ENCODE data around the gene AKAP13.
"Not testable (repeated sequence)": the region's sequence is repeated elsewhere in the genome, so short reads cannot be mapped to it uniquely, and the experiment has no call there.

The AKAP13 gene

GRCh38 chr15:85419161-85419560 is 38.8 kb downstream of the AKAP13 start:
- ATAC-seq (ENCODE audit: low read depth) (no peak), DNase-seq (ENCODE audit: low spot score in 2 of 2) (no peak)
- H3K9me3 Mint-ChIP-seq = no peaks in the 10 kb centered on the region
- peak overlapping the region; percentile 67 for H3K27ac Mint-ChIP-seq
- H3K4me1 Mint-ChIP-seq = peaks cover 58% of the 10 kb centered on the region
- peaks cover 6% of the 10 kb centered on the region for H3K36me3 Mint-ChIP-seq
- no peak overlapping the region for H3K4me3 Mint-ChIP-seq
- H3K27me3 Mint-ChIP-seq = no peaks in the 10 kb centered on the region

DNA sequence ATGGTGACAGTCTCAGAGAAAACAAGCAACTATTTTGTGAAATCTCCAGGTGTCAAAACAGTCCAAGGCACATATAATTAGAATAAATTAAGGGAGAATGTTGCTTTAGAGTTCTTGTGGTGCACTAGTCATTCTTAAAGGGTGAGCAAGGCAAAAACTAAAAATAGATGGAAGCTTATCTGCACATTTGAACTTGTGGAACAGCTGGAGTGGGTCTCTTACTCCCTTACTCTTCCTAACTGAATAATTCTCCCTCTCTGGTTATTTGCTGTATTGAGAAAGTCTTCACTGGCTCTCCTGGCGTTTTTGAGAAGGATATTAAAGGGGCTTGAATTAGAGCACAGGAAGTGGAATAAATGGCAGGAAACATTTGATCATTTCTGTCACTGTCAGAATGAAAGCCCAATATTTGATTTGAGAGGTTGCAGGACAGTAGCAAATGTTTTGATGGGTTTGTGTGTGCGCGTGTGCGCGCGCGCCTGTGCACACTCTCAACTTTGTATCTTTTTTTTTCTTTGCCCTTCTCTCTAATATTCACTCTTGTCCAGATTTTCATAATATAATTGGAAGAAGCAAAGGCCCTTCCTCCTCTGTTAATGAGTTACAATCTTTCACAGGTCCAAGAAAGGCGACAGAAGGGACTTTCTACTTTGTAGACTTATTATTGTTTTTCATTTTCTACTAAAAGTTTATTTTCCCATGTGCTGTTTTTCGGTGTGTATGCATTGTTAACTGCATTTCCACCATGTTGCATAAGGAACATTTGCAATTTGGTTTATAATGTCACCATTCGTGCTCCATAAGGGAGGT is 40.9 kb downstream of the AKAP13 start:
- ATAC-seq (ENCODE audit: low read depth) = no peak
- Mint-ChIP-seq H3K27ac (peak overlapping the region; percentile 7), H3K4me1 (peaks cover 56% of the 10 kb centered on the region), H3K27me3 (no peaks in the 10 kb centered on the region), H3K36me3 (peaks cover 2% of the 10 kb centered on the region), H3K4me3 (no peak overlapping the region), H3K9me3 (no peaks in the 10 kb centered on the region)
- no peak for DNase-seq (ENCODE audit: low spot score in 2 of 2)

DNA sequence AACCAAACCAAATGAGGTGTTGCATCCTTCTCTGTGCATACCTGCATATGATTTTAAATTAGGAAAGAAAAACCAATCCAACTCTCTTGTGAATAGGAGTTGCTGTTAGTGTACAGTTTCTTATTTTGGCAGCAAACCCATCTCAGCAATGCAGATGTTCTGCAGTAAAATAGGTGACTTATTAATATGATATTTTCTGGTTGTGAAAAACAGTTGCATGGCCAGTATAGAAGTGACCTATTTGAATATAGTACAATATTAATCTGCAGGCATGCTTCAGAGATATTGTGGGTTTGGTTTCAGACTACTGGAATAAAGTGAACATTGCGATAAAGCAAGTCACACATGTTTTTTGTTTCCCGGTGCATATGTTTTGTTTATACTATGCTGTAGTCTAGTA is 42.2 kb downstream of the AKAP13 start:
- H3K27ac Mint-ChIP-seq = peak overlapping the region; percentile 21
- H3K4me3 Mint-ChIP-seq = no peak overlapping the region
- H3K4me1 Mint-ChIP-seq = peaks cover 56% of the 10 kb centered on the region
- no peak for DNase-seq (ENCODE audit: low spot score in 2 of 2)
- H3K36me3 Mint-ChIP-seq = peaks cover 2% of the 10 kb centered on the region
- H3K27me3 Mint-ChIP-seq = no peaks in the 10 kb centered on the region
- no peaks in the 10 kb centered on the region for H3K9me3 Mint-ChIP-seq
- ATAC-seq (ENCODE audit: low read depth) = no peak

GRCh38 chr15:85423256-85423655 is 42.9 kb downstream of the AKAP13 start:
- no peak for ATAC-seq (ENCODE audit: low read depth)
- Mint-ChIP-seq H3K4me1 (peaks cover 56% of the 10 kb centered on the region), H3K9me3 (no peaks in the 10 kb centered on the region), H3K27me3 (no peaks in the 10 kb centered on the region), H3K27ac (peak overlapping the region; percentile 21), H3K4me3 (no peak overlapping the region), H3K36me3 (peaks cover 2% of the 10 kb centered on the region)
- DNase-seq (ENCODE audit: low spot score in 2 of 2) = no peak

DNA sequence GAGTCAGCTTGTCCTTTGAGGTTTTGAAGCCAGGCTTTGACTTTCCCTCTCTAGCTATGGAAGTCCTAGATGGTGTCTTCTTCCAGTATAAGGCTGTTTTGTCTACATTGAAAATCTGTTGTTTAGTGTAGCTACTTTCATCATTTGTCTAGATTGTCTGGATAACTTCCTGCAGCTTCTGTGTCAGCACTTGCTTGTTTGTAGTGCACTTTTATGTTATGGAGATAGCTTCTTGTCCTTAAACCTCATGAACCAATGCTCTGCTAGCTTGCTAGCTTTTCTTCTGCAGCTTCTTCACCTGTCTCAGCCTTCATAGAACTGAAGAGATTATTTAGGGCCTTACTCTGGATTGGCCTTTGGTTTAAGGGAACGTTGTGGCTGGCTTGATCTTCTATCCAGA is 43.8 kb downstream of the AKAP13 start:
- Mint-ChIP-seq H3K4me3 (no peak overlapping the region), H3K27me3 (no peaks in the 10 kb centered on the region), H3K9me3 (no peaks in the 10 kb centered on the region), H3K36me3 (peaks cover 2% of the 10 kb centered on the region), H3K27ac (no peak overlapping the region), H3K4me1 (peaks cover 62% of the 10 kb centered on the region)
- ATAC-seq (ENCODE audit: low read depth) (no peak), DNase-seq (ENCODE audit: low spot score in 2 of 2) (no peak)

GRCh38 chr15:85426481-85426880 is 46.1 kb downstream of the AKAP13 start:
- no peaks in the 10 kb centered on the region for H3K27me3 Mint-ChIP-seq
- no peak overlapping the region for H3K4me3 Mint-ChIP-seq
- peaks cover 66% of the 10 kb centered on the region for H3K4me1 Mint-ChIP-seq
- H3K9me3 Mint-ChIP-seq = no peaks in the 10 kb centered on the region
- no peak overlapping the region for H3K27ac Mint-ChIP-seq
- DNase-seq (ENCODE audit: low spot score in 2 of 2) (no peak), ATAC-seq (ENCODE audit: low read depth) (no peak)
- no peaks in the 10 kb centered on the region for H3K36me3 Mint-ChIP-seq

GRCh38 chr15:85427286-85428028 is 47.1 kb downstream of the AKAP13 start:
- ATAC-seq (ENCODE audit: low read depth) (no peak), DNase-seq (ENCODE audit: low spot score in 2 of 2) (no peak)
- no peaks in the 10 kb centered on the region for H3K36me3 Mint-ChIP-seq
- H3K4me3 Mint-ChIP-seq = no peak overlapping the region
- H3K27me3 Mint-ChIP-seq = no peaks in the 10 kb centered on the region
- no peaks in the 10 kb centered on the region for H3K9me3 Mint-ChIP-seq
- no peak overlapping the region for H3K27ac Mint-ChIP-seq
- H3K4me1 Mint-ChIP-seq = peaks cover 62% of the 10 kb centered on the region

DNA sequence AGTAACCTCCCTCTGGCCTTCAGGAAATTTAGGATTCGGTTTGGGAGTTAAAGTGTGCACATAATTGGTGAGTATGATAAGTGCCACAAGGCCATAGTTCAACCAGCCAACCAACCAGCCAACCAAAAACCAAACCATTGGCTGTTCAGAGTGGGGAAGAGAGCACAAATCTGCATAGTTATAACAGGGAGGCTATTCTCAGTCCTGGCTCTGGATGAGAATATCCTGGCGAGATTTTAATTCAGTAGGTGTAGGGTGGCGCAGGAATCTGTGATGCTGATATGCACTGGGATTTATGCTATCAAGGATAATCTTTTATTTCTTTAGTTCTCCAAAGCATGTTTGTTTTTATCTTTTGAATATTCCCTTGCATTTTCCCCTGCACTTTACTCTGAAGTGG is 49.1 kb downstream of the AKAP13 start:
- H3K27me3 Mint-ChIP-seq = no peaks in the 10 kb centered on the region
- DNase-seq (ENCODE audit: low spot score in 2 of 2) (no peak), ATAC-seq (ENCODE audit: low read depth) (no peak)
- no peak overlapping the region for H3K4me3 Mint-ChIP-seq
- peak overlapping the region; percentile 51 for H3K27ac Mint-ChIP-seq
- no peaks in the 10 kb centered on the region for H3K9me3 Mint-ChIP-seq
- peaks cover 51% of the 10 kb centered on the region for H3K4me1 Mint-ChIP-seq
- H3K36me3 Mint-ChIP-seq = no peaks in the 10 kb centered on the region

DNA sequence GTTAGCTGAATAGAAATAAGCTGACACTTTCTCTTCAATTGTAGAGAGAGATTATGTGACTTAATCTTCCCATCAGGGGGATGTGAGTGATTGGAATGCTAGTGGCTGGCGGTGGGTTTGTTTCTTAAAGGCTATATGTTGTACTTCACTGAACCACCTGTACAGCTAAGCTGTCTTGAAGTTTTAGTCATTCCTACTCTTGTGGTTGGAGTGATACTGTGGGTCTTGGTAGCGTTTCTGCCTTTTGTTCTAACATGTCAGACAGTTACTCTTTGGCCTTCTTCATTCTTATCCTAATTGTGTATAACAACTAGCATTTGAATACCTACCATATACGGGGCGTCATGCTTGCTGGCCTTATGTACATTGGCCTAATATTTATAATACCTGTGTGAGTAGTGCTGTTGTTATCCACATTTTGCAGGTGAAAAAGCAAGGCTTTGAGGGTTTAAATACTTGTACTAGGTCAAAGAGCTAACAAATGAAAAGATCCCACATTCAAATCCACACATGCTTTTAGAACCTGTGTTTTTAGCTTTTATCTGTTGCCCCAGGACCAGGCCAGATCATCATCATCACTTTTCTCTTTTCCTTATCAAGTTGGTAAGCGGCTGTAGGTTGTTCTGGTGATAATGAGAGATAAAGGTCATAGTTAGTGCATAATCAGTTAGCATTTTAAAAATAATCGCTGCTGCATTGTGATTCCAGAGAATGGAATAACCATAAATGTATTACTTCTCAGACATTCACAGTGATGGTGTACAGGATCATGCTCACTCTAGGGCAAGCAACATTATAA is 50.2 kb downstream of the AKAP13 start:
- Mint-ChIP-seq H3K4me1 (peaks cover 46% of the 10 kb centered on the region), H3K27me3 (no peaks in the 10 kb centered on the region), H3K27ac (peak overlapping the region; percentile 51), H3K4me3 (no peak overlapping the region), H3K9me3 (no peaks in the 10 kb centered on the region), H3K36me3 (no peaks in the 10 kb centered on the region)
- ATAC-seq (ENCODE audit: low read depth) = no peak
- no peak for DNase-seq (ENCODE audit: low spot score in 2 of 2)

GRCh38 chr15:85439996-85440395 is 59.6 kb downstream of the AKAP13 start:
- H3K4me3 Mint-ChIP-seq = peak overlapping the region; percentile 6
- no peaks in the 10 kb centered on the region for H3K9me3 Mint-ChIP-seq
- peaks cover 33% of the 10 kb centered on the region for H3K4me1 Mint-ChIP-seq
- no peak for DNase-seq (ENCODE audit: low spot score in 2 of 2)
- no peaks in the 10 kb centered on the region for H3K27me3 Mint-ChIP-seq
- no peak for ATAC-seq (ENCODE audit: low read depth)
- H3K36me3 Mint-ChIP-seq = no peaks in the 10 kb centered on the region
- H3K27ac Mint-ChIP-seq = peak overlapping the region; percentile 89

- Mint-ChIP-seq H3K27ac (peak overlapping the region; percentile 89), H3K9me3 (no peaks in the 10 kb centered on the region), H3K4me3 (peak overlapping the region; percentile 6), H3K36me3 (no peaks in the 10 kb centered on the region), H3K4me1 (peaks cover 33% of the 10 kb centered on the region), H3K27me3 (no peaks in the 10 kb centered on the region)
- DNase-seq (ENCODE audit: low spot score in 2 of 2) = no peak
- ATAC-seq (ENCODE audit: low read depth) = peak; percentile 33
Observed at GRCh38 chr15:85440451-85440850, 60.0 kb downstream of the AKAP13 start.

GRCh38 chr15:85441854-85442253 is 61.5 kb downstream of the AKAP13 start:
- H3K27me3 Mint-ChIP-seq; H3K9me3 Mint-ChIP-seq; ATAC-seq (ENCODE audit: low read depth); DNase-seq (ENCODE audit: low spot score in 2 of 2); H3K4me3 Mint-ChIP-seq; H3K36me3 Mint-ChIP-seq: not testable (repeated sequence)
- peak overlapping the region; percentile 89 for H3K27ac Mint-ChIP-seq
- peaks cover 38% of the 10 kb centered on the region for H3K4me1 Mint-ChIP-seq

DNA sequence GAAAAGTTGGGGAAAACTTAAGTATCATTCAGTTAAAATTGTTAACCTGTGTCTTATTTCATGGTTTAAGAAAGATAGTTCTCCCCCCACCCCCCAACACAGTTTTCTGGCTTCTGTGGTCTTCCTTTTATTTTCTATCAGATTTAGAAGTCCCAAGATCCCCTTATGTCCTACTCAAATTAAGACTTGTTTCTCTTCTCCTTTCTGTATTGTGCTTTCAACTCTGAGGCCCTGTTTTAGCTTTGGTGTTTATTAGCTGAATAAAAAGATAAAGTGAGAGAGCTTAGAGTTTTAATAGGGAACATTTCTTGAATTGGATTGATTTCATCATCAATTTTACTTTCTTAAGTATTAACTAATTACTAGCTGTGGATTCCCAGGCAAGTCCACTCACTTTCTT is 62.6 kb downstream of the AKAP13 start:
- peak overlapping the region; percentile 95 for H3K27ac Mint-ChIP-seq
- H3K27me3 Mint-ChIP-seq = no peaks in the 10 kb centered on the region
- H3K4me1 Mint-ChIP-seq = peaks cover 45% of the 10 kb centered on the region
- peaks cover 5% of the 10 kb centered on the region for H3K9me3 Mint-ChIP-seq
- peak; percentile 66 for ATAC-seq (ENCODE audit: low read depth)
- peak overlapping the region; percentile 0 for H3K4me3 Mint-ChIP-seq
- no peak for DNase-seq (ENCODE audit: low spot score in 2 of 2)
- H3K36me3 Mint-ChIP-seq = peaks cover 12% of the 10 kb centered on the region

DNA sequence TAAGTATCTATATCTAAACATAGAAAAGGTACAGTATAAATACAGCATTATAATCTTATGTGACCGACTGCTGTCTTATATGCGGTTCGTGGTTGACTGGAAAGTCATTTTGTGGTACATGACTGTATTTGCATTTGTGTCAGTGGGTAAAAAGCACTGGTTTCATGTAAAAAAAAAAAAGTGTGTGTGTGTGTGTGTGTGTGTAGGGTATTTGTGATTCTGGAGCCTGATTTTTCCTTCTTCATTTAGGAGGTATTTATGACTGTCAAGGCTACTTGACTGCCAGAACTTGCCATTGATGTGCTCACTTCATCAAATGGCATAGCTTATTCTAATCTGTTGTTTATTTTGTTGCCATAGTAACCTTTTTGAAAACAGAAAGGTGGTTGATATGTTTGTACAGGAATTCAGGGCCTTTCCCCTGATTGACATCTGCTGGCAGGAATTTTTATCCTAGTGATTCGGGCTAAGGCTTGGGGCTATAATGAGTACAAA is 63.2 kb downstream of the AKAP13 start:
- Mint-ChIP-seq H3K4me3 (peak overlapping the region; percentile 55), H3K4me1 (peaks cover 51% of the 10 kb centered on the region), H3K36me3 (peaks cover 12% of the 10 kb centered on the region), H3K27me3 (no peaks in the 10 kb centered on the region), H3K9me3 (peaks cover 5% of the 10 kb centered on the region), H3K27ac (peak overlapping the region; percentile 95)
- ATAC-seq (ENCODE audit: low read depth) (peak; percentile 74), DNase-seq (ENCODE audit: low spot score in 2 of 2) (peak in 1 of 2 donors; percentile 20)

Measured in memory B cell (primary cell).